Upper lobe of right lung (tissue), 1 donor: ENCODE measurements around the gene NFE2L3. TPM values are rescaled to one million over a fixed set of nuclear protein-coding genes. Genes with fewer than 3 reads are reported as not detected.
"Not testable (repeated sequence)": the region's sequence is repeated elsewhere in the genome, so short reads cannot be mapped to it uniquely, and the experiment has no call there.

Experiments
- ATAC-seq: fragments of 200-7000 bp; cut with Tn5 transposase; one replicate; pipeline ENCODE4 v1.9.1; 2020; ENCODE audit warnings: mild to moderate bottlenecking, moderate library complexity
- DNase-seq: peaks from one replicate; pipeline ENCODE4 v3.0.0-alpha.2; 2020
- H3K27ac ChIP-seq: fragments of 200-600 bp; one replicate; pipeline ENCODE4 v1.8.0; 2022
- H3K27me3 ChIP-seq: fragments of 200-600 bp; one replicate; pipeline ENCODE4 v1.8.0; 2022; ENCODE audit warnings: mild to moderate bottlenecking
- H3K36me3 ChIP-seq: fragments of 200-600 bp; one replicate; pipeline ENCODE4 v1.8.0; 2022
- H3K4me1 ChIP-seq: fragments of 200-600 bp; one replicate; pipeline ENCODE4 v1.8.0; 2022
- H3K4me3 ChIP-seq: fragments of 200-600 bp; one replicate; pipeline ENCODE4 v1.8.0; 2022; ENCODE audit warnings: mild to moderate bottlenecking
- H3K9me3 ChIP-seq: fragments of 200-600 bp; one replicate; pipeline ENCODE4 v1.8.0; 2022
- CTCF ChIP-seq: fragments of 200-600 bp; IDR thresholded peaks from one replicate; pipeline ENCODE4 v1.8.0; 2022; ENCODE audit warnings: antibody characterized with exemption
- intact Hi-C: fragments of 100-400 bp; cut with DNase I; formaldehyde crosslinking; loops from one replicate; pipeline ENCODE4 v1.11.0; 2022
- total RNA-seq: library from RNA; stranded (reverse); fragmentation: NEBNext Ultra II Directional; extraction: Animal tissue kit (Norgen Biotek cat#: 25700); gene quantifications from one replicate; pipeline ENCODE4 v1.2.1, GENCODE V29; 2021
- donor health status: DM: no; HTN: yes; CAD: no; lungs with severe emphysema.

The NFE2L3 gene
- total RNA-seq, 1 donor from 2014 or later, result 4.1 TPM

- Histone ChIP-seq H3K27me3 (no peaks in the 10 kb centered on the region), H3K36me3 (no peaks in the 10 kb centered on the region), H3K27ac (no peak overlapping the region), H3K4me3 (no peak overlapping the region), H3K9me3 (no peaks in the 10 kb centered on the region), H3K4me1 (peaks cover 19% of the 10 kb centered on the region)
- DNase-seq, result no peak
- TF ChIP-seq CTCF, result no peak
- ATAC-seq, result no peak
- intact Hi-C loops, result no loop called here
Measured at GRCh38 chr7:26182283-26182682, 30.3 kb downstream of the NFE2L3 start.

- Histone ChIP-seq H3K4me3 (no peak overlapping the region), H3K9me3 (no peaks in the 10 kb centered on the region), H3K36me3 (no peaks in the 10 kb centered on the region), H3K4me1 (peaks cover 19% of the 10 kb centered on the region), H3K27ac (no peak overlapping the region), H3K27me3 (no peaks in the 10 kb centered on the region)
- intact Hi-C loops, result no loop called here
- TF ChIP-seq CTCF, result no peak
- DNase-seq, result no peak
- no peak for ATAC-seq
Measured at GRCh38 chr7:26182706-26183105, 30.7 kb downstream of the NFE2L3 start.

- Histone ChIP-seq H3K27me3 (no peaks in the 10 kb centered on the region), H3K9me3 (no peaks in the 10 kb centered on the region), H3K36me3 (peaks cover 6% of the 10 kb centered on the region), H3K4me1 (peaks cover 19% of the 10 kb centered on the region), H3K27ac (no peak overlapping the region), H3K4me3 (no peak overlapping the region)
- no peak for DNase-seq
- ATAC-seq, result no peak
- no peak for TF ChIP-seq CTCF
- intact Hi-C loops, result no loop called here
Measured at GRCh38 chr7:26183545-26184280, 31.7 kb downstream of the NFE2L3 start.

- H3K27ac ChIP-seq, H3K4me3 ChIP-seq, H3K9me3 ChIP-seq, DNase-seq, ATAC-seq, H3K27me3 ChIP-seq, intact Hi-C loops: not testable (repeated sequence)
- peaks cover 14% of the 10 kb centered on the region for H3K36me3 ChIP-seq
- H3K4me1 ChIP-seq, result peaks cover 19% of the 10 kb centered on the region
Measured at GRCh38 chr7:26184281-26185101, 32.5 kb downstream of the NFE2L3 start.

GRCh38 chr7:26185131-26185843, 33.3 kb downstream of the NFE2L3 start:
- H3K27me3 ChIP-seq, result no peaks in the 10 kb centered on the region
- H3K4me3 ChIP-seq, result no peak overlapping the region
- intact Hi-C loops, result no loop called here
- peaks cover 22% of the 10 kb centered on the region for H3K36me3 ChIP-seq
- H3K9me3 ChIP-seq, result no peaks in the 10 kb centered on the region
- no peak for TF ChIP-seq CTCF
- DNase-seq, result no peak
- H3K4me1 ChIP-seq, result peaks cover 19% of the 10 kb centered on the region
- no peak overlapping the region for H3K27ac ChIP-seq
- no peak for ATAC-seq

GRCh38 chr7:26185844-26186180, 33.8 kb downstream of the NFE2L3 start:
- Histone ChIP-seq H3K36me3 (peaks cover 27% of the 10 kb centered on the region), H3K4me1 (peaks cover 19% of the 10 kb centered on the region), H3K27ac (no peak overlapping the region), H3K9me3 (no peaks in the 10 kb centered on the region), H3K27me3 (no peaks in the 10 kb centered on the region), H3K4me3 (no peak overlapping the region)
- DNase-seq, result no peak
- no peak for ATAC-seq
- TF ChIP-seq CTCF, result no peak
- intact Hi-C loops, result no loop called here
